ENCODE measurements around the gene CTSA.

GRCh38 chr20:45897289-45897688 lies 6.2 kb downstream of the CTSA start:
- TF ChIP-seq CTCF (IDR thresholded peaks at IDR 0.05), result no peak
- TF ChIP-seq ZFX (IDR thresholded peaks at IDR 0.05; ENCODE audit: borderline replicate concordance), result no peak

Data from 22Rv1 (cell line).